CD1c-positive myeloid dendritic cell (primary cell): Measurements from ENCODE around the gene BRINP3.

Source experiments
- DNase-seq: peaks from one replicate; pipeline ENCODE4 v3.0.0-alpha.2; 2016; ENCODE audit errors: extremely low spot score

Gene BRINP3

GRCh38 chr1:190104961-190105360, 372.7 kb downstream of the BRINP3 start:
- no peak for DNase-seq

- no peak for DNase-seq
These were observed 374.8 kb downstream of the BRINP3 start for GRCh38 chr1:190102757-190103326.

DNA sequence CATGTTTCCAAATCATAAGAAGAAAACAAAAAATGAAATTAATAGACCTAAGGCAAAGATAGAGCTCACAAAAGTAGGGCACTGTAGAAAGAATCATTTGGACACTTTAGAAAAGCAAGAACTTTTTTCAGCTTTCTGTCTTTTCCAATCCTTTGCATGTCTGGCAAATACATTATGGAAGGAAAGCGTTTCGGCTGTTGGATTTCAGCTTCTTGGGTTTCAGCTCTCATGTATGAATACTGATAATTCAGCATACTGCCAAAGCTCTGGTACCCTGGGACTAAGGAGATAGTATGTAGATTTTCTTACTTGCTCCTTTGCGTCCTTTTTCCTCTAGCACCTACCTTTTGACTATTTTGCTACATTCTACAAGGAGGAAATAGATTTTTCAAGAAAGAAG, 375.9 kb downstream of the BRINP3 start:
- DNase-seq, result no peak

- no peak for DNase-seq
These were observed 378.9 kb downstream of the BRINP3 start for GRCh38 chr1:190098756-190099155.

GRCh38 chr1:190098107-190098506, 379.6 kb downstream of the BRINP3 start:
- DNase-seq, result no peak

GRCh38 chr1:190095596-190095995, 382.1 kb downstream of the BRINP3 start:
- DNase-seq, result no peak

DNA sequence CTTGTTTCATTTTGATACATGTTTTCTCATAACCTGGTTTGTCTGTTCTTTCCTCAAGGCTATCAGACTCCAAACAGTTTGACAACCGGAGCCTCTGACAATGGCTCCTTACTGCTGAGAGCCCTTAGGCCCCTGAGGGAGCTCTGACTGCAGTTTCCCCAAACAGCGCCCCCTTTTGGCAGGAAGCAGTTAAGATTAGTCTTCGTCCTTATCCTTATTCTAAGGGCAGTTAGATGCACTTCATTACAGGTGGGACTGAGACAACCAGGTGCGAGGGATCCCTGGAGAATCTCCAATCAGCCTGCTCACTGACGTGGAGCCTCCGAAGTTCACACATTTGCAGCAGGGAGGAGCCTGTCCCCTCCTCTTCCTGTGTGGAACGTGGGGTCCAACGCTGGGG, 393.1 kb downstream of the BRINP3 start:
- DNase-seq, result no peak

DNA sequence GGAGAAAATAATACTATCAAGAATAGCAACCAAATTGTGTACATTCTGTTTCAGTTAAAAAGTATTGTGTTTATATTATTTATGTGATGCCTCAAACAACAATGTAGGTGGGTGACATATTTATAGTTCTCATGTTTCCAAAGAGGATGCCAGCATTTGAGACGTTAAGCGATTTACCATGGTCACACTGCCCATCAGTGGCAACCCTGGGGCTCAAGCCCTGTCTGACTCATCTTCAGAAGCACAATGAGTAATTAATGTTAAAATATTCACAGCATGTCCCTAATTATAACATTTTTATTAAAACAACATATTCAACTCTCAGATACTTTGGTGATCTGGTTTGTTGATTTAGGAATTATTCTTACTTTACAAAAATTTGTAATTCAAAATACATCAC, 409.4 kb downstream of the BRINP3 start:
- no peak for DNase-seq

DNA sequence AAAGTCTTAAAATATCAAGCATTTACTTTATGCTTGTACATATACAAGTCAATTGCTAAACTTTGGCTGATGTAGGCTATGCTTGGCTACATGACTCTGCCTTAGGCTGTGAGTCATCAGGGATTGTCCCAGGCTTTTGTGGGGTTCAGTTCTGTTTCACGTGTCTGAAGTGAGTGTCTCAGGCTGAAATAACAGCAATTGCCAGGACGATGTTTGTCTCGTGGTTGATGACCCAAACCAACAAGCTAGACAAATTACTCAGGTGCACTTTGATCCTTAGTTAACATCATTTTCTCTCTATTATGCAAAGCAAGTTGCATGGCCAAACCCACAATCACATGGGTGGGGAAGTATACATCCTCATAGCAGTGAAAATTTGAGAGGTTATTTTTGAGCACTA, 410.1 kb downstream of the BRINP3 start:
- DNase-seq, result no peak

DNA sequence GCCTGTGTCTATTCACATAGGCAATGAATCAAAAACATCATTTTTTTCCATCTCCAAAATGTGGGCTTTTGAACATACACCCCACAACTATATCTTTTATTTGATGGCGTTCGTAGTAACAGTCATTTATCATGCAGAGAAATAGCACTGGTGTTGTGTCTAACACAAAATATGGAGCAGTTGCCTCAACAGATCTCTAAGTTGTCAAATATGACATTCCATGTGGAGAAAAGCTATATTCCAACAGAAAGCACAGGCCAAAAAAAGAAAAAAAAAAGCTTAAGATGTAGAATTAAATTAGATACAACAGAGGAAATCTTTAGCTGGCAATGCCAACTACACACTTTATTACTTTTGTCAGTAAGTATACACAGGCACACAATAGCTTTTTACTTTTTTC, 411.7 kb downstream of the BRINP3 start:
- DNase-seq, result no peak

GRCh38 chr1:190049314-190049713, 428.4 kb downstream of the BRINP3 start:
- no peak for DNase-seq
